K562 (cell line): ENCODE data around the gene ACTN1. TPM values are rescaled to one million over a fixed set of nuclear protein-coding genes. Genes with fewer than 3 reads are reported as not detected.
A peak's percentile ranks its signal among the peaks of the same experiment; 100 is the strongest.

Experiments
- ESRRA ChIP-seq: fragments of 450-650 bp; IDR thresholded peaks from 2 replicates; pipeline ENCODE4 v1.6.1; 2014; ENCODE audit warnings: low read depth, mild to moderate bottlenecking, moderate library complexity, borderline replicate concordance
- LCOR ChIP-seq: sonication (generic); formaldehyde crosslinking; IDR thresholded peaks from 2 replicates; pipeline ENCODE4 v1.8.0; 2022; ENCODE audit warnings: mild to moderate bottlenecking, missing genetic modification reagents
- PKNOX1 ChIP-seq: fragments of 450-650 bp; IDR thresholded peaks from 2 replicates; pipeline ENCODE4 v1.6.1; 2016
- PRMT5 ChIP-seq: sonication (generic); formaldehyde crosslinking; IDR thresholded peaks from 2 replicates; pipeline ENCODE4 v1.5.0; 2020; ENCODE audit warnings: missing genetic modification reagents
- RBFOX2 ChIP-seq: fragments of 200-400 bp; formaldehyde crosslinking; IDR thresholded peaks from 2 replicates; pipeline ENCODE4 v1.6.1; 2017; ENCODE audit warnings: low read depth, mild to moderate bottlenecking, low read length, moderate library complexity
- RERE ChIP-seq: sonication (generic); formaldehyde crosslinking; IDR thresholded peaks from 2 replicates; pipeline ENCODE4 v1.8.0; 2023; ENCODE audit warnings: missing genetic modification reagents, mild to moderate bottlenecking, borderline replicate concordance
- UBTF ChIP-seq, 2 experiments: IDR thresholded peaks; 2 replicates each; pipeline ENCODE4 v1.6.1; 2012; ENCODE audit warnings: improper control_type of control experiment in 2 of 2, low read depth in 2 of 2, low read length in 2 of 2, borderline replicate concordance in 1 of 2
- ZNF23 ChIP-seq: fragments of 250-450 bp; sonication (Bioruptor Pico); IDR thresholded peaks from 2 replicates; pipeline ENCODE4 v1.4.0; 2020; ENCODE audit warnings: mild to moderate bottlenecking
- polyA plus RNA-seq, 8 experiments: library from polyadenylated mRNA; depleted of rRNA in 4 of 8; stranded (reverse) in 5 of 8; unstranded in 3 of 8; fragments of >200 nt; fragmentation: Nextera tagmentation in 2 of 8; fragmentation: Illumina TruSeq in 1 of 8; extraction: Ambion mirVana in 2 of 8; extraction: Trizol in 1 of 8; gene quantifications; 2 replicates each; pipeline versions ENCODE4 v1.2.1 to v1.2.3, GENCODE V29; 2011 to 2014; ENCODE audit warnings: inconsistent platforms in 1 of 8, missing spikeins in 1 of 8
- total RNA-seq, 7 experiments: library from RNA; depleted of rRNA in 6 of 7; stranded (reverse); fragments of >200 nt in 6 of 7; fragmentation: Illumina TruSeq in 2 of 7; extraction: Trizol in 2 of 7; gene quantifications; 2 replicates each; pipeline versions ENCODE4 v1.2.1 to v1.2.3, GENCODE V29; 2011 to 2021; ENCODE audit warnings: low replicate concordance in 1 of 7
- TF ChIP-seq, protein P1 (sequence below): fragments of 200-800 bp; sonication (Bioruptor generic); IDR thresholded peaks from 2 replicates; pipeline ENCODE4 v1.6.1; 2017; ENCODE audit warnings: missing genetic modification characterization, missing compliant biosample characterization
- TF ChIP-seq, protein P2 (sequence below): fragments of 250-450 bp; sonication (Bioruptor Pico); IDR thresholded peaks from 2 replicates; pipeline ENCODE4 v1.4.0; 2020; ENCODE audit warnings: mild to moderate bottlenecking, moderate library complexity, borderline replicate concordance
- TF ChIP-seq, protein P3 (sequence below): fragments of 450-650 bp; IDR thresholded peaks from 2 replicates; pipeline ENCODE4 v1.6.1; 2016; ENCODE audit warnings: missing biosample characterization, missing genetic modification characterization

ACTN1 gene
- total and polyA plus RNA-seq, 9 of the 15 experiments (the other 6 are each of a cell fraction or from before 2014, with no cell fraction given): 2.2 to 67.7 (median 34.5) TPM

- TF ChIP-seq, protein P1, sequence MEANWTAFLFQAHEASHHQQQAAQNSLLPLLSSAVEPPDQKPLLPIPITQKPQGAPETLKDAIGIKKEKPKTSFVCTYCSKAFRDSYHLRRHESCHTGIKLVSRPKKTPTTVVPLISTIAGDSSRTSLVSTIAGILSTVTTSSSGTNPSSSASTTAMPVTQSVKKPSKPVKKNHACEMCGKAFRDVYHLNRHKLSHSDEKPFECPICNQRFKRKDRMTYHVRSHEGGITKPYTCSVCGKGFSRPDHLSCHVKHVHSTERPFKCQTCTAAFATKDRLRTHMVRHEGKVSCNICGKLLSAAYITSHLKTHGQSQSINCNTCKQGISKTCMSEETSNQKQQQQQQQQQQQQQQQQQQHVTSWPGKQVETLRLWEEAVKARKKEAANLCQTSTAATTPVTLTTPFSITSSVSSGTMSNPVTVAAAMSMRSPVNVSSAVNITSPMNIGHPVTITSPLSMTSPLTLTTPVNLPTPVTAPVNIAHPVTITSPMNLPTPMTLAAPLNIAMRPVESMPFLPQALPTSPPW (CRISPR knock-in tag): peak; percentile 99
- TF ChIP-seq UBTF (IDR thresholded peaks at IDR 0.05; ENCODE audit: borderline replicate concordance in 1 of 2, low read depth in 2 of 2, low read length in 2 of 2): peak; percentile 58 to 73; a peak in 1 of 4 replicates
- peak; percentile 98 for TF ChIP-seq PKNOX1
- TF ChIP-seq, protein P2, sequence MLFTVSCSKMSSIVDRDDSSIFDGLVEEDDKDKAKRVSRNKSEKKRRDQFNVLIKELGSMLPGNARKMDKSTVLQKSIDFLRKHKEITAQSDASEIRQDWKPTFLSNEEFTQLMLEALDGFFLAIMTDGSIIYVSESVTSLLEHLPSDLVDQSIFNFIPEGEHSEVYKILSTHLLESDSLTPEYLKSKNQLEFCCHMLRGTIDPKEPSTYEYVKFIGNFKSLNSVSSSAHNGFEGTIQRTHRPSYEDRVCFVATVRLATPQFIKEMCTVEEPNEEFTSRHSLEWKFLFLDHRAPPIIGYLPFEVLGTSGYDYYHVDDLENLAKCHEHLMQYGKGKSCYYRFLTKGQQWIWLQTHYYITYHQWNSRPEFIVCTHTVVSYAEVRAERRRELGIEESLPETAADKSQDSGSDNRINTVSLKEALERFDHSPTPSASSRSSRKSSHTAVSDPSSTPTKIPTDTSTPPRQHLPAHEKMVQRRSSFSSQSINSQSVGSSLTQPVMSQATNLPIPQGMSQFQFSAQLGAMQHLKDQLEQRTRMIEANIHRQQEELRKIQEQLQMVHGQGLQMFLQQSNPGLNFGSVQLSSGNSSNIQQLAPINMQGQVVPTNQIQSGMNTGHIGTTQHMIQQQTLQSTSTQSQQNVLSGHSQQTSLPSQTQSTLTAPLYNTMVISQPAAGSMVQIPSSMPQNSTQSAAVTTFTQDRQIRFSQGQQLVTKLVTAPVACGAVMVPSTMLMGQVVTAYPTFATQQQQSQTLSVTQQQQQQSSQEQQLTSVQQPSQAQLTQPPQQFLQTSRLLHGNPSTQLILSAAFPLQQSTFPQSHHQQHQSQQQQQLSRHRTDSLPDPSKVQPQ: no peak
- peak; percentile 93 for TF ChIP-seq LCOR (CRISPR knock-in tag)
- TF ChIP-seq ESRRA: peak; percentile 9; the same call in 1 of the 2 replicates
- TF ChIP-seq RERE (CRISPR knock-in tag): no peak
- no peak for TF ChIP-seq ZNF23 (CRISPR knock-in tag)
- TF ChIP-seq RBFOX2: peak; percentile 87
- TF ChIP-seq PRMT5 (CRISPR knock-in tag): no peak
- TF ChIP-seq, protein P3, sequence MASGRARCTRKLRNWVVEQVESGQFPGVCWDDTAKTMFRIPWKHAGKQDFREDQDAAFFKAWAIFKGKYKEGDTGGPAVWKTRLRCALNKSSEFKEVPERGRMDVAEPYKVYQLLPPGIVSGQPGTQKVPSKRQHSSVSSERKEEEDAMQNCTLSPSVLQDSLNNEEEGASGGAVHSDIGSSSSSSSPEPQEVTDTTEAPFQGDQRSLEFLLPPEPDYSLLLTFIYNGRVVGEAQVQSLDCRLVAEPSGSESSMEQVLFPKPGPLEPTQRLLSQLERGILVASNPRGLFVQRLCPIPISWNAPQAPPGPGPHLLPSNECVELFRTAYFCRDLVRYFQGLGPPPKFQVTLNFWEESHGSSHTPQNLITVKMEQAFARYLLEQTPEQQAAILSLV (tag): no peak
These were observed at the start of gene ACTN1 (continued) for GRCh38 chr14:68979021-68979721.
